A549 (cell line): Measurements from ENCODE around the gene ISM1. TPM values are rescaled to one million over a fixed set of nuclear protein-coding genes. Genes with fewer than 3 reads are reported as not detected.
A peak's percentile ranks its signal among the peaks of the same experiment; 100 is the strongest.

Source experiments
- ATAC-seq, 2 experiments: fragments of 200-7000 bp in 1 of 2; fragments of >200 bp in 1 of 2; cut with Nextera tagmentation in 1 of 2; cut with Tn5 transposase in 1 of 2; 3 replicates each; pipeline versions ENCODE4 v1.8.0 to v1.9.1; 2018 to 2020; ENCODE audit warnings: mild to moderate bottlenecking in 1 of 2, moderate library complexity in 1 of 2
- CTCF ChIA-PET: fragments of 300-600 bp; sonication (Branson Sonifier 250); formaldehyde crosslinking; extraction: SDS; loops from one replicate; lab custom pipeline; 2021; ENCODE audit warnings: antibody characterized with exemption, inconsistent platforms; lab: Yijun Ruan, JAX
- POLR2A ChIA-PET: fragments of 350-600 bp; formaldehyde crosslinking; extraction: SDS; loops from one replicate; lab custom pipeline; 2021; ENCODE audit warnings: antibody characterized with exemption, inconsistent platforms; lab: Yijun Ruan, JAX
- DNase-seq, 2 experiments: peaks; one replicate each; pipeline versions ENCODE4 v3.0.0 to v3.0.0-alpha.2; 2011 to 2016; ENCODE audit warnings: low read depth in 1 of 2, low spot score in 1 of 2
- FAIRE-seq: peaks from 2 replicates; lab custom pipeline; 2011; peaks lifted over from hg19 to GRCh38; lab: Jason Lieb, UNC
- H3K27ac ChIP-seq, 2 experiments: fragments of >200 bp; sonication (Bioruptor Twin); formaldehyde crosslinking; 3 replicates each; pipeline ENCODE4 v1.5.1; 2016 to 2017
- H3K4me1 ChIP-seq: fragments of >200 bp; sonication (Bioruptor Twin); formaldehyde crosslinking; 3 replicates; pipeline ENCODE4 v1.6.1; 2016
- H3K4me2 ChIP-seq: fragments of >200 bp; sonication (Bioruptor Twin); formaldehyde crosslinking; 3 replicates; pipeline ENCODE4 v1.6.1; 2016
- H3K4me3 ChIP-seq: fragments of >200 bp; sonication (Bioruptor Twin); formaldehyde crosslinking; 3 replicates; pipeline ENCODE4 v1.5.1; 2016
- H3K9me3 ChIP-seq: fragments of >200 bp; sonication (Bioruptor Twin); formaldehyde crosslinking; 3 replicates; pipeline ENCODE4 v1.6.1; 2016
- ATOH8 ChIP-seq: fragments of 250-450 bp; sonication (Bioruptor Pico); IDR thresholded peaks from 2 replicates; pipeline ENCODE4 v1.5.0; 2020; ENCODE audit warnings: low read depth, mild to moderate bottlenecking, moderate library complexity
- BCL3 ChIP-seq: fragments of >200 bp; sonication (Bioruptor Twin); formaldehyde crosslinking; IDR thresholded peaks from 3 replicates; pipeline ENCODE4 v1.6.1; 2016
- BHLHE40 ChIP-seq: IDR thresholded peaks from 2 replicates; pipeline ENCODE4 v1.6.1; 2012; ENCODE audit warnings: low read depth, low read length, inconsistent platforms
- CBX8 ChIP-seq: fragments of 200-600 bp; sonication (generic); IDR thresholded peaks from 2 replicates; pipeline ENCODE4 v1.6.1; 2016
- CHD2 ChIP-seq: fragments of 150-350 bp; IDR thresholded peaks from 2 replicates; pipeline ENCODE4 v1.6.1; 2014; ENCODE audit warnings: low read length; ENCODE audit not compliant: partially characterized antibody
- CTCF ChIP-seq: fragments of >200 bp; sonication (Bioruptor Twin); formaldehyde crosslinking; IDR thresholded peaks from 3 replicates; pipeline ENCODE4 v1.5.1; 2016
- EHF ChIP-seq: fragments of 250-450 bp; sonication (Bioruptor Pico); IDR thresholded peaks from 2 replicates; pipeline ENCODE4 v1.5.0; 2020; ENCODE audit warnings: mild to moderate bottlenecking
- EP300 ChIP-seq, 2 experiments: fragments of >200 bp; sonication (Bioruptor Twin); formaldehyde crosslinking; IDR thresholded peaks; 2 replicates in 1 of 2; 3 replicates in 1 of 2; pipeline ENCODE4 v1.6.1; 2016 to 2017
- FOSB ChIP-seq: fragments of 250-450 bp; sonication (Bioruptor Pico); IDR thresholded peaks from 2 replicates; pipeline ENCODE4 v1.5.0; 2020; ENCODE audit warnings: mild to moderate bottlenecking, moderate library complexity
- FOSL2 ChIP-seq, 2 experiments: fragments of 450-650 bp in 1 of 2; fragments of >200 bp in 1 of 2; sonication (Bioruptor Twin) in 1 of 2; formaldehyde crosslinking; IDR thresholded peaks; 2 replicates each; pipeline versions ENCODE4 v1.5.0 to v1.6.1; 2016 to 2020; ENCODE audit warnings: mild to moderate bottlenecking in 1 of 2, moderate library complexity in 1 of 2
- GATA3 ChIP-seq: IDR thresholded peaks from 2 replicates; pipeline ENCODE4 v1.6.1; 2012; ENCODE audit warnings: borderline replicate concordance
- HDAC2 ChIP-seq: fragments of 200-600 bp; sonication (generic); IDR thresholded peaks from 2 replicates; pipeline ENCODE4 v1.6.1; 2016
- MAZ ChIP-seq: fragments of 150-350 bp; IDR thresholded peaks from 2 replicates; pipeline ENCODE4 v1.6.1; 2014; ENCODE audit warnings: antibody characterized with exemption, low read depth, low read length, borderline replicate concordance
- NFE2L2 ChIP-seq: fragments of 150-350 bp; conservative IDR thresholded peaks from 2 replicates; pipeline ENCODE4 v1.6.1; 2014; ENCODE audit warnings: low read length
- POLR2AphosphoS2 ChIP-seq: conservative IDR thresholded peaks from 2 replicates; pipeline ENCODE4 v1.6.1; 2012; ENCODE audit warnings: low read length, improper control_type of control experiment, inconsistent platforms
- TFCP2L1 ChIP-seq: fragments of 250-450 bp; sonication (Bioruptor Pico); IDR thresholded peaks from 2 replicates; pipeline ENCODE4 v1.5.0; 2021; ENCODE audit warnings: mild to moderate bottlenecking
- TP53 ChIP-seq: fragments of 250-450 bp; sonication (Bioruptor Pico); IDR thresholded peaks from 2 replicates; pipeline ENCODE4 v1.5.0; 2021; ENCODE audit warnings: mild to moderate bottlenecking, moderate library complexity
- ZC3H11A ChIP-seq: fragments of 450-650 bp; IDR thresholded peaks from 2 replicates; pipeline ENCODE4 v1.6.1; 2014; ENCODE audit warnings: antibody characterized with exemption, mild to moderate bottlenecking
- ZFP36 ChIP-seq: fragments of 450-650 bp; IDR thresholded peaks from 2 replicates; pipeline ENCODE4 v1.6.1; 2014; ENCODE audit warnings: borderline replicate concordance; ENCODE audit not compliant: partially characterized antibody
- ZNF302 ChIP-seq: fragments of 250-450 bp; sonication (Bioruptor Pico); IDR thresholded peaks from 2 replicates; pipeline ENCODE4 v1.9.0; 2021; ENCODE audit warnings: inconsistent platforms, mild to moderate bottlenecking, moderate library complexity
- WGBS: methylation state at CpG from one replicate; pipeline ENCODE4 v1.1.6; 2017; ENCODE audit errors: missing lambda C conversion rate; 5-methylcytosine and 5-hydroxymethylcytosine counted together
- polyA plus RNA-seq, 4 experiments: library from polyadenylated mRNA; depleted of rRNA in 3 of 4; stranded (reverse); fragments of >200 nt; fragmentation: RNase III in 1 of 4; extraction: RNeasy Plus Mini Kit Qiagen cat#74134 plus additional on column Dnase treatment in 1 of 4; gene quantifications; 2 replicates in 3 of 4; 3 replicates in 1 of 4; pipeline ENCODE4 v1.2.3, GENCODE V29; 2011 to 2017
- TF ChIP-seq, protein P1 (sequence below): IDR thresholded peaks from 2 replicates; pipeline ENCODE4 v1.6.1; 2012
- TF ChIP-seq, protein P2 (sequence below): fragments of 250-450 bp; sonication (Bioruptor Pico); IDR thresholded peaks from 2 replicates; pipeline ENCODE4 v1.5.0; 2021; ENCODE audit warnings: mild to moderate bottlenecking, moderate library complexity, borderline replicate concordance

ISM1 gene
- polyA plus RNA-seq, 2 of the 4 experiments (the other 2 are of a cell fraction), result 0.18 to 0.39 TPM

DNA sequence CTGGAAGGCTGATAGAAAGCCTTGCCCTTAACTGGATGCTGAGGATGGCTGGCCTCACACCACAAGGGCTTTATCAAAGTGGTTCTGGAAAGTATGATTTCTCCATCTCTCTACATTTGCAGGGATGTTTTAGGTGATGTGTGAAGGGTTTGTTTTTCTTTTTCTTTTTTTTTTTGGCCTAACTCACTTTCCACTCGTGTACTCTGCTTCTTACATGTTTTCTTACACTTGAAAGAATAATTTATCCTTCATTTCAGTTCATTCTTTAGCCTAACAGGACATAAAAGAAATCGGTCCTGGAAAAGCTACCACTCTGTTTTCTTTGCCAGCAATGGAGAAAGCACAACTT, 41.2 kb downstream of the ISM1 start:
- H3K4me1 ChIP-seq, result peaks cover 14% of the 10 kb centered on the region; the same call in 2 of the 3 replicates
- ChIA-PET CTCF (interaction anchor here (0.6 to 3.5 kb wide), 22 partner anchors 8 to 291 kb away, joined by 3 to 29 read pairs (median 4); no protein-coding TSS in a partner anchor), POLR2A (interaction anchor here (0.7 kb wide), 1 partner anchor 167 kb away, joined by 4 read pairs; no protein-coding TSS in a partner anchor)
- no peak overlapping the region for H3K27ac ChIP-seq
- WGBS, result 49% methylated on average over 2 of the region's 2 CpGs
- peak overlapping the region; percentile 40 for H3K4me2 ChIP-seq
- no peak overlapping the region for H3K4me3 ChIP-seq
- H3K9me3 ChIP-seq, result no peaks in the 10 kb centered on the region
- ATAC-seq (no peak), DNase-seq (no peak), FAIRE-seq (peak; percentile 18)
- no peak for TF ChIP-seq ATOH8 (CRISPR knock-in tag)

GRCh38 chr20:13262671-13263360, 41.7 kb downstream of the ISM1 start:
- ATAC-seq (peak in 1 of 2 experiments; percentile 22; a peak in 3 of 6 replicates), FAIRE-seq (no peak), DNase-seq (no peak)
- TF ChIP-seq FOSL2 (IDR thresholded peaks at IDR 0.05) (no peak), FOSL2 (CRISPR knock-in tag; IDR thresholded peaks at IDR 0.05) (no peak), BCL3 (no peak), CHD2 (no peak), ZFP36 (no peak), FOSB (CRISPR knock-in tag) (no peak), POLR2AphosphoS2 (no peak), ZNF302 (CRISPR knock-in tag) (no peak), TFCP2L1 (no peak), ZC3H11A (no peak), TP53 (CRISPR knock-in tag) (no peak), NFE2L2 (no peak), BHLHE40 (no peak), EHF (CRISPR knock-in tag) (no peak), MAZ (no peak), GATA3 (no peak)
- TF ChIP-seq, protein P1, sequence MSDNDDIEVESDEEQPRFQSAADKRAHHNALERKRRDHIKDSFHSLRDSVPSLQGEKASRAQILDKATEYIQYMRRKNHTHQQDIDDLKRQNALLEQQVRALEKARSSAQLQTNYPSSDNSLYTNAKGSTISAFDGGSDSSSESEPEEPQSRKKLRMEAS, result no peak
- TF ChIP-seq, protein P2, sequence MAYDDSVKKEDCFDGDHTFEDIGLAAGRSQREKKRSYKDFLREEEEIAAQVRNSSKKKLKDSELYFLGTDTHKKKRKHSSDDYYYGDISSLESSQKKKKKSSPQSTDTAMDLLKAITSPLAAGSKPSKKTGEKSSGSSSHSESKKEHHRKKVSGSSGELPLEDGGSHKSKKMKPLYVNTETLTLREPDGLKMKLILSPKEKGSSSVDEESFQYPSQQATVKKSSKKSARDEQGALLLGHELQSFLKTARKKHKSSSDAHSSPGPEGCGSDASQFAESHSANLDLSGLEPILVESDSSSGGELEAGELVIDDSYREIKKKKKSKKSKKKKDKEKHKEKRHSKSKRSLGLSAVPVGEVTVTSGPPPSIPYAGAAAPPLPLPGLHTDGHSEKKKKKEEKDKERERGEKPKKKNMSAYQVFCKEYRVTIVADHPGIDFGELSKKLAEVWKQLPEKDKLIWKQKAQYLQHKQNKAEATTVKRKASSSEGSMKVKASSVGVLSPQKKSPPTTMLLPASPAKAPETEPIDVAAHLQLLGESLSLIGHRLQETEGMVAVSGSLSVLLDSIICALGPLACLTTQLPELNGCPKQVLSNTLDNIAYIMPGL (CRISPR knock-in tag), result no peak
- 56% methylated on average over 9 of the region's 9 CpGs for WGBS
- Histone ChIP-seq H3K27ac (0 out of 6 replicates have a peak overlapping the region, but pooled peaks of 1 of the 2 experiments have one; percentile 23), H3K4me3 (no peak overlapping the region), H3K4me2 (peak overlapping the region; percentile 40), H3K4me1 (peaks cover 14% of the 10 kb centered on the region; the same call in 2 of the 3 replicates), H3K9me3 (no peaks in the 10 kb centered on the region)
- ChIA-PET CTCF (interaction anchor here (0.6 to 3.5 kb wide), 23 partner anchors 8 to 291 kb away, joined by 3 to 29 read pairs (median 4); no protein-coding TSS in a partner anchor), POLR2A (no interaction called here)

DNA sequence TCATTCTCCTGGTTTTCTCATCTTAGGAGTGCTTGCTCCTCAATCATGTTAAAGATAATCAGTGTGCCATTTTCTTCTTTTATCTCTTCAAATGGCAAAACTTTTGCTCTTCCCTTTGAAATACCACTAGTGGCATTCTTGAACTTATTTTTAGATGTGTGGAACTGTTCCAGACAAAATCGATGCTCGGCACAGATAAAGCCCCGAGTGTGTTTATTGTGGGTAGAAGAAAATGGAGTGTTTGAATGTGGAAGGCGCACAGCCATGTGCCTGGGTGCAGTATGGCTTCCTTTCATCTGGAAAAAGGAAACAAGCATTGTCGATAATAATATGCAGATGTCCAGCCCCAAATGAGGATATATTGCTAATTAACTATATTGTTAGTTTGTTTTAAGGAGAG, 42.4 kb downstream of the ISM1 start:
- ChIA-PET POLR2A (no interaction called here), CTCF (interaction anchor here (1.9 to 2.0 kb wide), 2 partner anchors 9 to 282 kb away, joined by 4 to 6 read pairs; no protein-coding TSS in a partner anchor)
- H3K4me2 ChIP-seq, result no peak overlapping the region
- peaks cover 14% of the 10 kb centered on the region; the same call in 2 of the 3 replicates for H3K4me1 ChIP-seq
- WGBS, result 68% methylated on average over 5 of the region's 5 CpGs
- ATAC-seq, result no peak
- no peak overlapping the region for H3K27ac ChIP-seq
- H3K9me3 ChIP-seq, result no peaks in the 10 kb centered on the region
- no peak for DNase-seq
- FAIRE-seq, result no peak
- no peak overlapping the region for H3K4me3 ChIP-seq
- TF ChIP-seq GATA3 (no peak), CBX8 (no peak), ZC3H11A (no peak), HDAC2 (no peak), EP300 (IDR thresholded peaks at IDR 0.05) (no peak), CTCF (no peak), TP53 (CRISPR knock-in tag) (no peak)
